Suprapubic skin (tissue), 2 donors: ENCODE results near the gene PHF20.

Experiments used
- EP300 ChIP-seq: sonication (generic); formaldehyde crosslinking; IDR thresholded peaks from one replicate; pipeline ENCODE4 v1.6.1; 2017; ENCODE audit warnings: antibody characterized with exemption
- POLR2A ChIP-seq, 2 donors: fragments of 450-650 bp; IDR thresholded peaks; one replicate each; pipeline ENCODE4 v1.6.1; 2017; ENCODE audit warnings: antibody characterized with exemption in 2 of 2, mild to moderate bottlenecking in 2 of 2, moderate library complexity in 2 of 2

DNA sequence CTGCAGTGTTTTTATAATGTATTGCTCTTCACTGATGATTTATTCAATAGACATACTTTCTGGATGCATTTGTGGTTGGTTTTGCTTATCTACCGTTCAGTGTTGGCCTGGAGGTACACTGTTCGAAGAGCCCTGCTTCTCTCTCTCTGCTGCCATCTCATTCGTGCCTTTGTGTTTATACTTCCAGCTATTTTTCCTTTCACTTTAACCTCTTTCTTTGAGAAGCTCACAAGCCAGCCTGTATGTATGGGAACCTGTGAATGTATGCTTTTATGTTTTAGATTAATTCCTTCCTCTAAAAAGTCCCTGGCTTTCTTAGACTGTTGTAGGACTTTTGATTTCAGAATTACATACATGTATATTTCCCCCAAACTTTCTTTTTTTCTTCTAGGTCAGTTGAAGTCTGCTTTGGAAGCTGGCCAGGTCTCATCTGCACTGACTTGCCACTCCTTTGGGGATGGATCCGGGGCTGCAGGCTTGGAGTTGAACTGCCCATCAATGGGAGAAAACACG lies 99.5 kb downstream of the PHF20 start:
- TF ChIP-seq EP300: no peak
- no peak for TF ChIP-seq POLR2A (IDR thresholded peaks at IDR 0.05)
